Osteocyte (in vitro differentiated cells): ENCODE data around the gene TNS1. TPM values are rescaled to one million over a fixed set of nuclear protein-coding genes. Genes with fewer than 3 reads are reported as not detected.

Source experiments
- DNase-seq: peaks from one replicate; pipeline ENCODE4 v3.0.0; 2021; ENCODE audit warnings: mixed read lengths; ENCODE audit not compliant: unreplicated experiment; ENCODE audit errors: extremely low spot score
- H3K27ac Mint-ChIP-seq: one replicate; pipeline ENCODE4 v1.8.0; 2021; ENCODE audit warnings: mild to moderate bottlenecking, mixed read lengths; ENCODE audit not compliant: unreplicated experiment
- H3K27me3 Mint-ChIP-seq: one replicate; pipeline ENCODE4 v1.8.0; 2021; ENCODE audit warnings: mixed read lengths; ENCODE audit not compliant: unreplicated experiment
- H3K36me3 Mint-ChIP-seq: one replicate; pipeline ENCODE4 v1.8.0; 2021; ENCODE audit warnings: mixed read lengths; ENCODE audit not compliant: unreplicated experiment
- H3K4me1 Mint-ChIP-seq: one replicate; pipeline ENCODE4 v1.8.0; 2021; ENCODE audit warnings: mixed read lengths; ENCODE audit not compliant: unreplicated experiment
- H3K4me3 Mint-ChIP-seq: one replicate; pipeline ENCODE4 v1.8.0; 2021; ENCODE audit warnings: mild to moderate bottlenecking, moderate library complexity, mixed read lengths; ENCODE audit not compliant: unreplicated experiment
- H3K9me3 Mint-ChIP-seq: one replicate; pipeline ENCODE4 v1.8.0; 2021; ENCODE audit warnings: mixed read lengths; ENCODE audit not compliant: unreplicated experiment
- total RNA-seq: library from RNA; stranded (reverse); gene quantifications from 2 replicates; pipeline ENCODE4 v1.2.1, GENCODE V29; 2021
- TF ChIP-seq, protein P1 (sequence below): fragments of 200-600 bp; sonication (generic); IDR thresholded peaks from 2 replicates; pipeline ENCODE4 v1.5.0; 2021; ENCODE audit warnings: antibody characterized with exemption, mild to moderate bottlenecking, moderate library complexity

Gene TNS1
- total RNA-seq, 1 donor from 2014 or later = 80.8 TPM

DNA sequence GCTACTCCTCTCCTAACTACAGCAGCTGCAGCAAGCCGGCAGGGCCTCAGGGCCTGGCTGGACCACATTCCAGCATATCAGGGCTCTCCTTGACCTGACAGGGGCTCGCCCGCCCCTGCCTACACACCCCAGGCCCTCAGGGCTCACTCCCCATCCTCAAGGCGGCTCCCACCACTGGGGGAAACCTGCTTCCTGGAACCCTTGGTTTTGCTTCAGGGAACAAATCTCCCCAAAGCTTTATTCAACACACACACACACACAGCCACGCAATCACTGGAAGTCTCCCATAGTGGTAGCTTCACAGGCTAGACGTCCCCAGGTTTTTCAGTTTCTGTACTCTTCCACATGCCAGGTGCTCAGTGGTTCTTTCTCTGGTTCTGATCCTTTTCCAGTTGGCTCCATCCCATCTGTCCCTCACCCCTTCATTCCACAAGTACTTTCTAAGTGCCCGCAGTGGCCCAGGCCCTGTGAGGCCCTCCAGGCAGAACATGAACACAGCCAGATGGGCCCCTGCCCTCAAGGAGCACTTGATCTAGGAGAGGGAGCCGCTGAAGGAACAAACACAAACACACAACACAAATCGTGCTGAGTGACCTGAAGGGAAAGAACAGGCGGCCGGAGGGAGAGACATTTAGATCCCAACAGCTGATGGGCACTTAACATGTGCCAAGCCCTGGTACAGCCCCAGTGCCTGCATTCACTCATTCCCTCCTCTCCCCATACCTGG is 51.1 kb downstream of the TNS1 start:
- DNase-seq = no peak
- TF ChIP-seq, protein P1, sequence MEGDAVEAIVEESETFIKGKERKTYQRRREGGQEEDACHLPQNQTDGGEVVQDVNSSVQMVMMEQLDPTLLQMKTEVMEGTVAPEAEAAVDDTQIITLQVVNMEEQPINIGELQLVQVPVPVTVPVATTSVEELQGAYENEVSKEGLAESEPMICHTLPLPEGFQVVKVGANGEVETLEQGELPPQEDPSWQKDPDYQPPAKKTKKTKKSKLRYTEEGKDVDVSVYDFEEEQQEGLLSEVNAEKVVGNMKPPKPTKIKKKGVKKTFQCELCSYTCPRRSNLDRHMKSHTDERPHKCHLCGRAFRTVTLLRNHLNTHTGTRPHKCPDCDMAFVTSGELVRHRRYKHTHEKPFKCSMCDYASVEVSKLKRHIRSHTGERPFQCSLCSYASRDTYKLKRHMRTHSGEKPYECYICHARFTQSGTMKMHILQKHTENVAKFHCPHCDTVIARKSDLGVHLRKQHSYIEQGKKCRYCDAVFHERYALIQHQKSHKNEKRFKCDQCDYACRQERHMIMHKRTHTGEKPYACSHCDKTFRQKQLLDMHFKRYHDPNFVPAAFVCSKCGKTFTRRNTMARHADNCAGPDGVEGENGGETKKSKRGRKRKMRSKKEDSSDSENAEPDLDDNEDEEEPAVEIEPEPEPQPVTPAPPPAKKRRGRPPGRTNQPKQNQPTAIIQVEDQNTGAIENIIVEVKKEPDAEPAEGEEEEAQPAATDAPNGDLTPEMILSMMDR = no peak
- Mint-ChIP-seq H3K4me3 (no peak overlapping the region), H3K27me3 (no peaks in the 10 kb centered on the region), H3K36me3 (peaks cover 11% of the 10 kb centered on the region), H3K4me1 (peaks cover 72% of the 10 kb centered on the region), H3K27ac (peak overlapping the region; percentile 54), H3K9me3 (no peaks in the 10 kb centered on the region)

DNA sequence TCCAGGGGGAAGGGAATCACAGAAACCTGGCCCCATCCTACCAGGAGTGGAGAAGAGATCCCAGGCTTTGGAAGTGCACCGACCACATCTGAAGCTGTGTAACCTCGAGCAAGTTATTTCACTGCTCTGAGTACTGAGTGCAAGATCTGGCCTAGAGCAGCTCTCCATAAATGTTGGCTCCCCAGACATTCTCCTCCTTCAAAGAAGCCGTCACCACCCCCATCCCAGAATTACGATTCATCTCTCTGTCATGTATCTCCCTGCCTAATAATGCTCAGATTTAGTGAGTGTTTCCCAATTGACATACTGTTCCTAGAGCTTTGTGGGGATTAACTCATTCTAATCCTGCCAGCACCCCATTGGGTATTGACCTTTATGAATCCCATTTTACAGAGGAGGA is 51.7 kb downstream of the TNS1 start:
- H3K27ac Mint-ChIP-seq = peak overlapping the region; percentile 54
- peaks cover 71% of the 10 kb centered on the region for H3K4me1 Mint-ChIP-seq
- H3K9me3 Mint-ChIP-seq = no peaks in the 10 kb centered on the region
- no peak overlapping the region for H3K4me3 Mint-ChIP-seq
- no peaks in the 10 kb centered on the region for H3K27me3 Mint-ChIP-seq
- DNase-seq = no peak
- peaks cover 8% of the 10 kb centered on the region for H3K36me3 Mint-ChIP-seq
- TF ChIP-seq, protein P1 = no peak

DNA sequence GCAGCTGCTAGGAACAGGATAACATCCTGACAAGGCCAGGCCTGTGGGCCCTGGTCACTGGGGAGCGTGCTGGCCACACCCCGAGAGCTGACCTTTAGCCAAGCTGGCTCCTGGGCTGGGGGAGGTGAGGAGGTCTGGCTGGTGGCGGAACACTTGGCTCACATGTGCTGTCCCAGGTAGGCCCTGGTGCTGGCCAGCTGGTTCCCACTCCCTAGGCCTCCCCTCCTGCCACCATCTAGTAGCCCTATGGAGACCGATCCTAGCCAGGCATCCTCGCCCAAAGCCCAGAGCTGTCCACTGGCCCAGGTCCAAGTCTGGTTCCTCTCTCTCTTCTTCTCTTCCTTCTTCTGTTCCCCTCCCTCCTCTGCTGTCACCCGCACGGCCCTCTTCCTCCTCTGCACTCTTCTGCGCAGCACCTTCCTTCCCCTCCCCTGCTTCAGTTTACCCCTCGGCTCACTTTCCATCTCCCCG is 52.4 kb downstream of the TNS1 start:
- Mint-ChIP-seq H3K4me3 (no peak overlapping the region), H3K36me3 (peaks cover 8% of the 10 kb centered on the region), H3K27me3 (no peaks in the 10 kb centered on the region), H3K4me1 (peaks cover 71% of the 10 kb centered on the region), H3K9me3 (no peaks in the 10 kb centered on the region), H3K27ac (no peak overlapping the region)
- DNase-seq = no peak
- TF ChIP-seq, protein P1 = no peak

DNA sequence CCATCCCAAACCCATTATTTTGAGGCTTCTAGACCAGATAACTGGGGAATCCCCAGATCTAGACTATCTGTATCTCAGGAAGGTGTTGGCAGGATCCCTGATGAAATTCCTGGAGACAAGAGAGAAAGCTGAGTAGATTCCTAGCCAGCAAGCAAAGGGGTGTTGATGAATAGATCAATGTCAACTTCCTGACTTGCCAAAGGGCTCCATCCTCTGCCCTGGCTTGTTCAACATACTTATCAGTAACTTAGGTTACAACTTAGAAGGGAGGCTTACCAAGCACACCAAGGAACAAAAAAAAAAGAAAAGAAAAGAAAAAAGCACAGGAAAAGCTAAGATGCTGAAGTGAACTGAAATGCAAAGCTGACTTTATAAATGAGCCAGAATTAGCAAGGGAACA is 53.3 kb downstream of the TNS1 start:
- peaks cover 6% of the 10 kb centered on the region for H3K36me3 Mint-ChIP-seq
- H3K27ac Mint-ChIP-seq = peak overlapping the region; percentile 29
- no peak overlapping the region for H3K4me3 Mint-ChIP-seq
- H3K4me1 Mint-ChIP-seq = peaks cover 70% of the 10 kb centered on the region
- no peak for DNase-seq
- TF ChIP-seq, protein P1 = no peak
- no peaks in the 10 kb centered on the region for H3K9me3 Mint-ChIP-seq
- H3K27me3 Mint-ChIP-seq = no peaks in the 10 kb centered on the region

DNA sequence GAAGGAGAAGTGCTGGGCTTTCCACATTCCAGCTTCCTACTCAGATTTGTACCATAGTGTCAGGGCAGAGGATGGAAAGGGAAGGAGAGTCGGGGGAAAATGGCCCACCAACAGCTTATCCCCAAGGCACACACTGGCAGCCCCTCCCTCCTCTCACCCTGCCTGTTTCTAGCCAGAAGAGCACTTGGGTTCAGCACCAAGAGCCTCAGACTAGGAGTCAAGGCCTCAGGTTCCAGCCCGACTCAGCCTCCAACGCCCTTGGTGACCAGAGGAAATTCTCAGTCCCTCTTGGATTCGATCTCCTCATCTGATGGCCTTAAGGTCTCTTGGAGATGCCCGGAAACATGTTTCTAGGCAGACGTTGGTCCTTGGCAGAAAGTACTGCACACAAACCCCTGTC is 53.9 kb downstream of the TNS1 start:
- H3K9me3 Mint-ChIP-seq = no peaks in the 10 kb centered on the region
- TF ChIP-seq, protein P1 = no peak
- H3K36me3 Mint-ChIP-seq = peaks cover 6% of the 10 kb centered on the region
- H3K4me1 Mint-ChIP-seq = peaks cover 73% of the 10 kb centered on the region
- no peak overlapping the region for H3K27ac Mint-ChIP-seq
- H3K27me3 Mint-ChIP-seq = no peaks in the 10 kb centered on the region
- DNase-seq = no peak
- no peak overlapping the region for H3K4me3 Mint-ChIP-seq
